Neural progenitor cell (in vitro differentiated cells): ENCODE results near the gene RBM39. TPM values are rescaled to one million over a fixed set of nuclear protein-coding genes. Genes with fewer than 3 reads are reported as not detected.

Experiments
- DNase-seq: peaks from one replicate; pipeline ENCODE4 v3.0.0-alpha.2; 2016; ENCODE audit warnings: low spot score
- H2AFZ ChIP-seq: fragments of 200-600 bp; sonication (generic); replicated peaks from 2 replicates; pipeline ENCODE4 v1.6.1; 2016; ENCODE audit warnings: antibody characterized with exemption
- H3F3A ChIP-seq: fragments of 200-600 bp; sonication (generic); 2 replicates; pipeline ENCODE4 v1.6.1; 2016; ENCODE audit warnings: antibody characterized with exemption, low read depth
- H3K27ac ChIP-seq: fragments of 200-600 bp; sonication (generic); 2 replicates; pipeline ENCODE4 v1.5.1; 2016; ENCODE audit warnings: mild to moderate bottlenecking
- H3K27me3 ChIP-seq: fragments of 200-600 bp; sonication (generic); 2 replicates; pipeline ENCODE4 v1.6.1; 2016; ENCODE audit warnings: mild to moderate bottlenecking, moderate library complexity
- H3K36me3 ChIP-seq: fragments of 200-600 bp; sonication (generic); 2 replicates; pipeline ENCODE4 v1.5.1; 2016
- H3K4me1 ChIP-seq: fragments of 200-600 bp; sonication (generic); 2 replicates; pipeline ENCODE4 v1.6.1; 2016; ENCODE audit warnings: mixed run types
- H3K4me2 ChIP-seq: fragments of 200-600 bp; sonication (generic); 2 replicates; pipeline ENCODE4 v1.6.1; 2016
- H3K4me3 ChIP-seq: fragments of 200-600 bp; sonication (generic); 2 replicates; pipeline ENCODE4 v1.5.1; 2016
- H3K79me2 ChIP-seq: fragments of 200-600 bp; sonication (generic); 2 replicates; pipeline ENCODE4 v1.6.1; 2016; ENCODE audit warnings: low read depth
- H3K9ac ChIP-seq: fragments of 200-600 bp; sonication (generic); 2 replicates; pipeline ENCODE4 v1.6.1; 2016
- H3K9me3 ChIP-seq: fragments of 200-600 bp; sonication (generic); 2 replicates; pipeline ENCODE4 v1.5.1; 2016; ENCODE audit warnings: low read depth
- H4K20me1 ChIP-seq: fragments of 200-600 bp; sonication (generic); 2 replicates; pipeline ENCODE4 v1.6.1; 2016; ENCODE audit warnings: low read depth
- H3K27ac Mint-ChIP-seq: 3 replicates; pipeline ENCODE4 v1.8.0; 2021; ENCODE audit warnings: mixed read lengths
- H3K27me3 Mint-ChIP-seq: 2 replicates; pipeline ENCODE4 v1.8.0; 2022; ENCODE audit warnings: low read depth, mild to moderate bottlenecking, inconsistent platforms, moderate library complexity, mixed read lengths; ENCODE audit not compliant: insufficient read depth
- H3K36me3 Mint-ChIP-seq: 3 replicates; pipeline ENCODE4 v1.8.0; 2021; ENCODE audit warnings: mixed read lengths
- H3K4me1 Mint-ChIP-seq: 3 replicates; pipeline ENCODE4 v1.8.0; 2021; ENCODE audit warnings: mixed read lengths
- H3K4me3 Mint-ChIP-seq: 3 replicates; pipeline ENCODE4 v1.8.0; 2021; ENCODE audit warnings: mild to moderate bottlenecking, moderate library complexity, mixed read lengths
- H3K9me3 Mint-ChIP-seq: 3 replicates; pipeline ENCODE4 v1.8.0; 2020; ENCODE audit warnings: mixed read lengths
- CTCF ChIP-seq: fragments of 200-600 bp; sonication (generic); IDR thresholded peaks from 2 replicates; pipeline ENCODE4 v1.5.1; 2017; ENCODE audit warnings: antibody characterized with exemption, mild to moderate bottlenecking
- EZH2 ChIP-seq: fragments of 200-600 bp; sonication (generic); IDR thresholded peaks from 2 replicates; pipeline ENCODE4 v1.6.1; 2017; ENCODE audit warnings: antibody characterized with exemption, mild to moderate bottlenecking, moderate library complexity
- EZH2phosphoT487 ChIP-seq: fragments of 200-600 bp; sonication (generic); IDR thresholded peaks from 2 replicates; pipeline ENCODE4 v1.6.1; 2017; ENCODE audit warnings: antibody characterized with exemption
- total RNA-seq: library from RNA; depleted of rRNA; stranded (reverse); fragments of >200 nt; gene quantifications from 2 replicates; pipeline ENCODE4 v1.2.3, GENCODE V29; 2015; ENCODE audit warnings: low replicate concordance

Gene RBM39
- total RNA-seq, 1 donor from 2014 or later: 555 TPM

GRCh38 chr20:35739294-35740163, 2.5 kb downstream of the RBM39 start:
- H3K36me3 Mint-ChIP-seq: peaks cover 35% of the 10 kb centered on the region

GRCh38 chr20:35738410-35739179, 3.5 kb downstream of the RBM39 start:
- peak overlapping the region; percentile 27 for H3K4me2 ChIP-seq
- H3F3A ChIP-seq: peaks cover 49% of the 10 kb centered on the region
- H3K4me1 Mint-ChIP-seq: peaks cover 30% of the 10 kb centered on the region
- H2AFZ ChIP-seq: no peak overlapping the region
- peak overlapping the region; percentile 6 for H3K4me3 ChIP-seq
- H3K4me3 Mint-ChIP-seq: no peak overlapping the region
- peaks cover 41% of the 10 kb centered on the region for H3K36me3 Mint-ChIP-seq
- H3K27ac Mint-ChIP-seq: no peak overlapping the region
- peaks cover 91% of the 10 kb centered on the region for H3K79me2 ChIP-seq
- no peak overlapping the region for H3K27ac ChIP-seq
- no peaks in the 10 kb centered on the region for H3K9me3 Mint-ChIP-seq
- H3K36me3 ChIP-seq: peaks cover 50% of the 10 kb centered on the region
- H3K27me3 ChIP-seq: no peaks in the 10 kb centered on the region
- TF ChIP-seq CTCF (no peak), EZH2phosphoT487 (no peak), EZH2 (no peak)
- peaks cover 78% of the 10 kb centered on the region for H4K20me1 ChIP-seq
- H3K9ac ChIP-seq: no peak overlapping the region
- DNase-seq: no peak
- H3K4me1 ChIP-seq: peaks cover 21% of the 10 kb centered on the region
- peaks cover 3% of the 10 kb centered on the region for H3K27me3 Mint-ChIP-seq
- H3K9me3 ChIP-seq: no peaks in the 10 kb centered on the region

More at GRCh38 chr20:35739294-35740163, 2.5 kb downstream of the RBM39 start:
- Mint-ChIP-seq H3K4me1 (peaks cover 35% of the 10 kb centered on the region), H3K4me3 (peak overlapping the region; percentile 79), H3K9me3 (no peaks in the 10 kb centered on the region), H3K27me3 (peaks cover 3% of the 10 kb centered on the region), H3K27ac (no peak overlapping the region)
- Histone ChIP-seq H3K36me3 (peaks cover 41% of the 10 kb centered on the region), H3K4me1 (peaks cover 21% of the 10 kb centered on the region), H3K4me2 (peak overlapping the region; percentile 97), H3K27me3 (no peaks in the 10 kb centered on the region), H3K27ac (no peak overlapping the region), H3K9me3 (no peaks in the 10 kb centered on the region), H4K20me1 (peaks cover 69% of the 10 kb centered on the region), H2AFZ (no peak overlapping the region), H3K79me2 (peaks cover 82% of the 10 kb centered on the region), H3F3A (peaks cover 42% of the 10 kb centered on the region), H3K4me3 (peak overlapping the region; percentile 92), H3K9ac (no peak overlapping the region)
- DNase-seq: peak; percentile 10
- TF ChIP-seq EZH2phosphoT487 (no peak), EZH2 (no peak), CTCF (no peak)

GRCh38 chr20:35737865-35738333, 4.2 kb downstream of the RBM39 start:
- TF ChIP-seq EZH2 (no peak), EZH2phosphoT487 (no peak), CTCF (no peak)
- H3K4me2 ChIP-seq: no peak overlapping the region
- no peak for DNase-seq
- H3K27ac ChIP-seq: no peak overlapping the region
- no peak overlapping the region for H3K27ac Mint-ChIP-seq
- peaks cover 3% of the 10 kb centered on the region for H3K27me3 Mint-ChIP-seq
- H3K4me1 Mint-ChIP-seq: peaks cover 23% of the 10 kb centered on the region
- H4K20me1 ChIP-seq: peaks cover 85% of the 10 kb centered on the region
- no peaks in the 10 kb centered on the region for H3K27me3 ChIP-seq
- H3K36me3 ChIP-seq: peaks cover 52% of the 10 kb centered on the region
- no peaks in the 10 kb centered on the region for H3K9me3 Mint-ChIP-seq
- no peaks in the 10 kb centered on the region for H3K9me3 ChIP-seq
- H3K79me2 ChIP-seq: peaks cover 96% of the 10 kb centered on the region
- H3K9ac ChIP-seq: no peak overlapping the region
- peaks cover 43% of the 10 kb centered on the region for H3K36me3 Mint-ChIP-seq
- H3K4me3 Mint-ChIP-seq: no peak overlapping the region
- H2AFZ ChIP-seq: no peak overlapping the region
- H3F3A ChIP-seq: peaks cover 42% of the 10 kb centered on the region
- H3K4me1 ChIP-seq: peaks cover 15% of the 10 kb centered on the region
- H3K4me3 ChIP-seq: peak overlapping the region; percentile 6
